PFSK-1 (cell line): Measurements from ENCODE around the gene PROC.

Source experiments
- FOXP2 ChIP-seq: optimal IDR thresholded peaks from 2 replicates; pipeline ENCODE3; 2011; ENCODE audit warnings: borderline replicate concordance, control low read depth, inconsistent platforms; ENCODE audit not compliant: insufficient read depth; ENCODE audit errors: extremely low read length, extremely low read depth
- POLR2AphosphoS5 ChIP-seq: IDR thresholded peaks from 2 replicates; pipeline ENCODE4 v1.6.1; 2012; ENCODE audit warnings: low read depth, mild to moderate bottlenecking, control low read depth, low read length, moderate library complexity
- SIN3A ChIP-seq: IDR thresholded peaks from 2 replicates; pipeline ENCODE4 v1.6.1; 2012; ENCODE audit warnings: mild to moderate bottlenecking, low read length, moderate library complexity, borderline replicate concordance; ENCODE audit not compliant: insufficient read depth
- TAF1 ChIP-seq: IDR thresholded peaks from 2 replicates; pipeline ENCODE4 v1.6.1; 2012; ENCODE audit warnings: low read length, control low read depth, borderline replicate concordance; ENCODE audit not compliant: insufficient read depth
- TF ChIP-seq, protein P1 (sequence below), 2 experiments: IDR thresholded peaks; 2 replicates each; pipeline versions ENCODE4 v1.6.1 to v1.8.0; 2011 to 2012; ENCODE audit warnings: low read depth in 2 of 2, low read length in 2 of 2, control low read depth in 1 of 2, inconsistent platforms in 1 of 2, mild to moderate bottlenecking in 1 of 2, moderate library complexity in 1 of 2; ENCODE audit not compliant: insufficient read depth in 1 of 2

The PROC gene

DNA sequence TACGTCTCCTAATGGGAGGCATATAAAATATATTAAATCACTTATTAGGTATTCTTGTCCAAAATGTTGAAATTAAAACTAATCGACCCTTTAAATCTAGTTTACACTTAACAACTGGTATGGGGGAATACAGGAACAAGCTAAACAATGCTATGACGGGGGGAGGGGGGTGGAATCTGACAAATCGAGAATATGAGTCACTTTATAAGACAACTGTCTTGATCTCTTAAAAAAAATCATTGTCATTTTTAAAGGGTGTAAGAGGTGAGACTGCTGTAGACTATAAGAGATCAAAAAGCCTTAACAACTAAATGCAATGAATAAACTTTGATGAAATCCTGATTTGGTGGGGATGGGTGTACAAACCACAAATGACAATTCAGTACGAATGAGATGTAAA lies 36.5 kb upstream of the PROC start:
- TF ChIP-seq TAF1 (no peak), FOXP2 (no peak), POLR2AphosphoS5 (no peak), SIN3A (no peak)
- TF ChIP-seq, protein P1, sequence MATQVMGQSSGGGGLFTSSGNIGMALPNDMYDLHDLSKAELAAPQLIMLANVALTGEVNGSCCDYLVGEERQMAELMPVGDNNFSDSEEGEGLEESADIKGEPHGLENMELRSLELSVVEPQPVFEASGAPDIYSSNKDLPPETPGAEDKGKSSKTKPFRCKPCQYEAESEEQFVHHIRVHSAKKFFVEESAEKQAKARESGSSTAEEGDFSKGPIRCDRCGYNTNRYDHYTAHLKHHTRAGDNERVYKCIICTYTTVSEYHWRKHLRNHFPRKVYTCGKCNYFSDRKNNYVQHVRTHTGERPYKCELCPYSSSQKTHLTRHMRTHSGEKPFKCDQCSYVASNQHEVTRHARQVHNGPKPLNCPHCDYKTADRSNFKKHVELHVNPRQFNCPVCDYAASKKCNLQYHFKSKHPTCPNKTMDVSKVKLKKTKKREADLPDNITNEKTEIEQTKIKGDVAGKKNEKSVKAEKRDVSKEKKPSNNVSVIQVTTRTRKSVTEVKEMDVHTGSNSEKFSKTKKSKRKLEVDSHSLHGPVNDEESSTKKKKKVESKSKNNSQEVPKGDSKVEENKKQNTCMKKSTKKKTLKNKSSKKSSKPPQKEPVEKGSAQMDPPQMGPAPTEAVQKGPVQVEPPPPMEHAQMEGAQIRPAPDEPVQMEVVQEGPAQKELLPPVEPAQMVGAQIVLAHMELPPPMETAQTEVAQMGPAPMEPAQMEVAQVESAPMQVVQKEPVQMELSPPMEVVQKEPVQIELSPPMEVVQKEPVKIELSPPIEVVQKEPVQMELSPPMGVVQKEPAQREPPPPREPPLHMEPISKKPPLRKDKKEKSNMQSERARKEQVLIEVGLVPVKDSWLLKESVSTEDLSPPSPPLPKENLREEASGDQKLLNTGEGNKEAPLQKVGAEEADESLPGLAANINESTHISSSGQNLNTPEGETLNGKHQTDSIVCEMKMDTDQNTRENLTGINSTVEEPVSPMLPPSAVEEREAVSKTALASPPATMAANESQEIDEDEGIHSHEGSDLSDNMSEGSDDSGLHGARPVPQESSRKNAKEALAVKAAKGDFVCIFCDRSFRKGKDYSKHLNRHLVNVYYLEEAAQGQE (IDR thresholded peaks at IDR 0.05; ENCODE audit: insufficient read depth in 1 of 2, low read depth in 2 of 2, low read length in 2 of 2) = no peak

DNA sequence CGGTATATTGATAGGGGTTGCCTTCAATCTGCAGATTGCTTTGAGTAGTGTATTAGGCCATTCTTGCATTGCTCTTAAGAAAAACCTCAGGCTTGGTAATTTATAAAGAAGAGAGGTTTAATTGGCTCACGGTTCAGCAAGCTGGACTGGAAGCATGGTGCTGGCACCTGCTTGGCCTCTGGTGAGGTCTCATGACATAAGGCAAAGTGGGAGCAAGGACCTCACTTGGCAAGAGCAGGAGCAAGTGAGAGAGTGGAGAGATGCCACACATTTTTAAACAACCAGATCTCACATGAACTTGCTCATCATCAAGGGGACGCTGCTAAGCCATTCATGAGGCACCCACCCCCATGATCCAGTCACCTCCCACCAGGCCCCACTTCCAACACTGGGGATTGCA lies 35.4 kb upstream of the PROC start:
- TF ChIP-seq POLR2AphosphoS5 (no peak), FOXP2 (no peak), SIN3A (no peak), TAF1 (no peak)
- TF ChIP-seq, protein P1 (IDR thresholded peaks at IDR 0.05; ENCODE audit: insufficient read depth in 1 of 2, low read depth in 2 of 2, low read length in 2 of 2) = no peak

DNA sequence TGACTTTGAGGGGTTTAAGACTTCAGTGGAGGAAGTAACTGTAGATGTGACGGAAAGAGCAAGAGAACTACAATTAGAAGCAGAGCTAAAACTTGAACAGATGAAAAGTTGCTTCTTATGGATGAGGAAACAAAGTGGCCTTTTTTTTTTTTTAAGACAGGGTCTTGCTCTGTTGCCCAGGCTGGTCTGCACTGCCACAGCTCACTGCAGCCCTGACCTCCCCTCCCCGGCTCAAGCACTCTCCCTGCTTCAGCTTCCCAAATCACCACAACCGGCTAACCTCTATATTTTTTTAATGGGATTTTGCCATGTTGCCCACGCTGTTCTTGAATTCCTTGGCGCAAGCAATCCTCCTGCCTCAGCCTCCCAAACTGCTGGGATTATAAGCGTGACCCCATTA lies 33.7 kb upstream of the PROC start:
- no peak for TF ChIP-seq POLR2AphosphoS5
- TF ChIP-seq, protein P1 (IDR thresholded peaks at IDR 0.05; ENCODE audit: insufficient read depth in 1 of 2, low read depth in 2 of 2, low read length in 2 of 2) = no peak
- no peak for TF ChIP-seq TAF1
- TF ChIP-seq FOXP2 = no peak
- no peak for TF ChIP-seq SIN3A

DNA sequence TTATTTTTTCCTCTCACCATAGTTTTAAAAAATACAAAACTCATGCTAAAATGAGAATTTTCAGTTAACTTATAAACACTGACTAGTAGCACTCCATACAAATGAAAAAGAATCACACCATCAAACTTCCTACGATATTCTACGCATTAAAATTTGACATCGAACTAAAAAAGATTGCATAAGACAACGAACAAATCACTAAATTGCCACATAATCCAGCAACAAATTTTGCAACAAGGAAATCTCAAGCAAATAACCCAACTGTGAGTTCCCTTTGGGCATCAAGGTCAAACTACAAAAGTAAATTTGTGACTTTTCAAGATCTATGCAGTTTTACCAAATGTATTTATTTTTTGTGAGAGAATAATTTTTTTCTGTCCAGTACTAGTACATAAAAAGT lies 32.0 kb upstream of the PROC start:
- TF ChIP-seq TAF1 (no peak), SIN3A (no peak), POLR2AphosphoS5 (no peak), FOXP2 (no peak)
- TF ChIP-seq, protein P1 (IDR thresholded peaks at IDR 0.05; ENCODE audit: insufficient read depth in 1 of 2, low read depth in 2 of 2, low read length in 2 of 2) = no peak

DNA sequence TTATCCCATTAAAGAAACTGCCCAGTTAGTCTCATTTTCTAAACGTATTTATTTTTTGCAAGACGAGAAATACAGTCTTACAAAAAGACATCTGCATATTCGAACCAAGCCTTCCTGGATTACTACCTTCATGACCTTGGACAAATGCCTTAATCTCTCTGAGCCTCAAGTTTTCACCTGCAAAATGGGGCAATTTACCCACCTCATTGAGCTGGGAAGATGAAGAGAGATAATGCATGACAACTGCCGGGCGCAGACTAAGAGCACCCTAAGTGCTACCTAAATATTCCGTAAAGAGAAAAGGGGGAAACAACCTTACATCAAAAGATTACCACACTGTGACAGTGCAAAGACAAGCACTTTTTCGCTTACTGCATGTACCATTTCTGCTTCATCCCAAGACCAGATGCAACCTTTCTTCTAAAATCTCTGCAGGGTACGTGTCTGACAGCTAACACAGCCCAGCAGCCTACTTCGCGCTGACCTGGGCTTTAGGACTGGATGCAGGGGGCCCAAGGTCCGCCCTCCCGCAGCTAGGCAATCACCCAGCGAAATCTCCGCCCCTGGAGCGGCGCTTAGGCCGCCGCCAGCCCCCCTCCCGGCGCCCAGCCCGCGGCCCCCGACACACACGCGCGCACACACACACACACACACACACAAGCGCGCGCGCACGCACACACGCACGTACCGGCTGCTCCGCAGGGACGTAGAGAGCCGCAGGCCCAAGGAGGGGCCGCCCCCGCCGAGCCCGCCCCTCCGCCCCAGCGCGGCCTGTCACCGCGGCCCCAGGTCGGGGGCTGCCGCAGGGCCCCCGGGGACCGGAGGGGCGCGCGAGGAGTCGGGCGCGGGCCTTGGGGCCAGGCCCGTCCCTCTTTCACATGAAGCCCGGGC lies 31.2 kb upstream of the PROC start:
- TF ChIP-seq SIN3A (peak; percentile 58; the same call in 1 of the 2 replicates), FOXP2 (peak; percentile 95), POLR2AphosphoS5 (no peak)
